Thymus (tissue), 11 donors: ENCODE measurements around the gene CROT. TPM values are rescaled to one million over a fixed set of nuclear protein-coding genes. Genes with fewer than 3 reads are reported as not detected.
"Not testable (repeated sequence)": the region's sequence is repeated elsewhere in the genome, so short reads cannot be mapped to it uniquely, and the experiment has no call there.

Experiments used
- DNase-seq, 9 donors: peaks; one replicate each; pipeline ENCODE4 v3.0.0-alpha.2; 2013; ENCODE audit warnings: low spot score in 9 of 9, low read depth in 6 of 9, missing footprints in 1 of 9
- H3K27ac ChIP-seq, 2 donors: one replicate each; pipeline ENCODE4 v1.5.1; 2013; ENCODE audit warnings: control low read depth in 1 of 2, low read depth in 1 of 2, low read length in 1 of 2, mild to moderate bottlenecking in 1 of 2, moderate library complexity in 1 of 2
- H3K27me3 ChIP-seq, 2 donors: one replicate each; pipeline ENCODE4 v1.5.1; 2013; ENCODE audit warnings: low read length in 1 of 2; ENCODE audit not compliant: control insufficient read depth in 2 of 2, insufficient read depth in 1 of 2
- H3K36me3 ChIP-seq, 2 donors: one replicate each; pipeline ENCODE4 v1.5.1; 2013; ENCODE audit warnings: low read length in 1 of 2, mild to moderate bottlenecking in 1 of 2, moderate library complexity in 1 of 2; ENCODE audit not compliant: control insufficient read depth in 2 of 2, insufficient read depth in 2 of 2
- H3K4me1 ChIP-seq, 2 donors: one replicate each; pipeline ENCODE4 v1.5.1; 2013; ENCODE audit warnings: low read length in 2 of 2; ENCODE audit not compliant: control insufficient read depth in 2 of 2, insufficient read depth in 2 of 2
- H3K4me3 ChIP-seq, 2 donors: one replicate each; pipeline ENCODE4 v1.5.1; 2013; ENCODE audit warnings: low read length in 2 of 2, control low read depth in 1 of 2, mild to moderate bottlenecking in 1 of 2
- H3K9me3 ChIP-seq, 2 donors: one replicate each; pipeline ENCODE4 v1.5.1; 2013; ENCODE audit warnings: low read length in 1 of 2, mild to moderate bottlenecking in 1 of 2; ENCODE audit not compliant: control insufficient read depth in 2 of 2, insufficient read depth in 1 of 2
- WGBS: extraction: QIAGEN DNeasy Blood & Tissue Kit; methylation state at CpG from one replicate; pipeline ENCODE4 v1.1.7; 2013; 5-methylcytosine and 5-hydroxymethylcytosine counted together
- polyA plus RNA-seq: library from polyadenylated mRNA; stranded (reverse); fragments of 200-250 nt; gene quantifications from one replicate; pipeline ENCODE4 v1.2.3, GENCODE V29; 2013
- total RNA-seq: library from RNA; stranded (reverse); fragments of 120-200 nt; gene quantifications from one replicate; pipeline ENCODE4 v1.2.4, GENCODE V29; 2013
- donor health status: healthy.

CROT gene
- total and polyA plus RNA-seq, 2 donors: 6.8 to 17.0 TPM

DNA sequence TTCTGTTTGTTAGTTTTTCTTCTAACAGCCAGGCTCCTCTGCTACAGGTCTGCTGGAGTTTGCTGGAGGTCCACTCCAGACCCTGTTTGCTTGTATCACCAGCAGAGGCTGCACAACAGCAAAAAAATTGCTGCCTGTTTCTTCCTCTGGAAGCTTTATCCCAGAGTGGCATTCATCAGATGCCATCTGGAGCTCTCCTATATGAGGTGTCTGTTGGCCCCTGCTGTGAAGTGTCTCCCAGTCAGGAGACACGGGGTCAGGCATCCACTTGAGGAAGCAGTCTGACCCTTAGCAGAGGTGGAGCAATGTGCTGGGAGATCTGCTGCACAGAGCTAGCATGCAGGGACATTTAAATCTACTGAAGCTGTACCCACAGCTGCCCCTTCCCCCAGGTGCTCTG lies 26.7 kb upstream of the CROT start:
- Histone ChIP-seq H3K36me3 (no peaks in the 10 kb centered on the region), H3K4me1 (peaks cover 0 to 3% of the 10 kb centered on the region in 2 donors), H3K27me3 (no peaks in the 10 kb centered on the region), H3K4me3 (no peak overlapping the region), H3K9me3 (no peaks in the 10 kb centered on the region), H3K27ac (peak overlapping the region in 1 of 2 donors; percentile 18)
- 77% methylated on average over 1 of the region's 1 CpG for WGBS
- DNase-seq: no peak

DNA sequence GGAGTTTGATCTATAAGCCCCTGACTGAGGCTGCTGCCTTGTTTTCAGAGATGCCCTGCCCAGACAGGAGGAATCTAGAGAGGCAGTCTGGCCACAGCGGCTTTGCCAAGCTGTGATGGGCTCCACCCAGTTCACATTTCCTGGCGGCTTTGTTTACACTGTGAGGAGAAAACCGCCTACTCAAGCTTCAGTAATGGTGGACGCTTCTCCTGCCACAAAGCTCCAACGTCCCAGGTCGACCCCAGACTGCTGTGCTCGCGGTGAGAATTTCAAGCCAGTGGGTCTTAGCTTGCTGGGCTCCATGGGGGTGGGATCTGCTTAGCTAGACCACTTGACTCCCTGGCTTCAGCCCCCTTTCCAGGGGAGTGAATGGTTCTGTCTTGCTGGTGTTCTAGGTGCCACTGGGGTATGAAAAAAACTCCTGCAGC lies 26.3 kb upstream of the CROT start:
- WGBS: 86% methylated on average over 8 of the region's 8 CpGs
- H3K27ac ChIP-seq: peak overlapping the region in 1 of 2 donors; percentile 18
- not testable (repeated sequence) for H3K4me3 ChIP-seq, H3K36me3 ChIP-seq, H3K4me1 ChIP-seq, H3K9me3 ChIP-seq, H3K27me3 ChIP-seq, DNase-seq

GRCh38 chr7:87322912-87323311 lies 22.6 kb upstream of the CROT start:
- H3K36me3 ChIP-seq: no peaks in the 10 kb centered on the region
- H3K9me3 ChIP-seq: peaks cover 0 to 2% of the 10 kb centered on the region in 2 donors
- no peaks in the 10 kb centered on the region for H3K27me3 ChIP-seq
- no peaks in the 10 kb centered on the region for H3K4me1 ChIP-seq
- no peak overlapping the region for H3K4me3 ChIP-seq
- no peak overlapping the region for H3K27ac ChIP-seq
- no peak for DNase-seq
- WGBS: 98% methylated on average over 1 of the region's 1 CpG

DNA sequence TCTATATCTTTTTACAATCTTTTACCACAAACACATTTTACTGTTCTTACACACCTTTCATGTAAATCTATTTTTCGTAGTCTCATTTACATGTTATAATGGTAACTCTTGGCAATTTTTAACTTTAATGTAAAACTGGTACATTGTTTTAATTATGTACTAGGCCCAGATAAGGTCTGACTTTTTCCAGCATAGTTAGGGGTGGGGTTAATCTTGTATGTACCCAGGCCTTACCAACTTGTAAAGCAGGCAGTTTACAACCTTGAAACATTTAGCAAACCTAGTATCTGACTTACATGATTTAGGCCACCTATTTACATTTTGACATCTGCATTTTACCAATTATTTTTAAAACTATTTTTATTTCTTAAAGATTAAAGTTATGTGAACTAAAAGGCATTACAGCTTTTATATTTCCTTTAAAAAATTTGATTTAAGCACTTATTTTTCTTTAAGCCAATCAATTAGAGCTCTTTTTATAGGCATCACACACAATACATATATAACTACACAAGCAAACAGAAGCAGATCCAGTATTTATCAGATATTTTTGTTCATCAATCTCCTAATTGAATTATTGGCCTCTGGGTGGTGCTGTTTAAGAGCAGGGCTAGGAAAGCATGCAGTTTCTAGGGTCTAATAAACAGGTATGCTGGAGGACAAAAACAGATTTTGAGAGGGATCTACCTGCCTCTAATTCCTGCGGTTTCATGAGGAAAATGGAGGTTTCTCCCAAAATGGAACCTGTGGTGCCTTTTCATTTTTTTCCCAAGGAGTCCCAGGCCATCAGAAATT lies 19.7 kb upstream of the CROT start:
- Histone ChIP-seq H3K36me3 (no peaks in the 10 kb centered on the region), H3K4me1 (no peaks in the 10 kb centered on the region), H3K27ac (no peak overlapping the region), H3K9me3 (peaks cover 1 to 16% of the 10 kb centered on the region in 2 donors), H3K4me3 (no peak overlapping the region), H3K27me3 (no peaks in the 10 kb centered on the region)
- WGBS: 98% methylated on average over 2 of the region's 2 CpGs
- no peak for DNase-seq

DNA sequence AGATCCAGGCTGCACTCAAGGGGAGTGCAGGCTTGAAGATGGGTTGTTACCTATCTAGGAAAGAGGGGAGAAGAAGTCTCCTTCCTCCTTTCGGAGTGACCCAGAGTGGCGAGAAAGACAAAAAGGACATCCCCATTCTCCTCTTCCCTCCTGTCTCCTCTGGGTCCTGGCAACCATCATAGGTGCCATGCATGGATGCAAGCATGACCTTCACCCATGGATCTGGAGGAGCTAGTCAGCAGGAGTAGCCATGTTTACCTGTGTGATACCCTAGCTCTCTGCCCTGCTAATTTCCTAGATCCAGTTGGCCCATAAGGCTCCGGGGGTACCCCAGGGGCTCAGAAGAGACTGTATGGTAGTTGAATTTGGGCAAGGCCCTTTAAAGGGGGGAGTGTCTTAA lies 17.2 kb upstream of the CROT start:
- no peaks in the 10 kb centered on the region for H3K27me3 ChIP-seq
- 97% methylated on average over 3 of the region's 3 CpGs for WGBS
- peak in 1 of 9 donors; percentile 29 for DNase-seq
- no peak overlapping the region for H3K4me3 ChIP-seq
- no peaks in the 10 kb centered on the region for H3K4me1 ChIP-seq
- no peaks in the 10 kb centered on the region for H3K36me3 ChIP-seq
- no peak overlapping the region for H3K27ac ChIP-seq
- peaks cover 1 to 16% of the 10 kb centered on the region in 2 donors for H3K9me3 ChIP-seq

DNA sequence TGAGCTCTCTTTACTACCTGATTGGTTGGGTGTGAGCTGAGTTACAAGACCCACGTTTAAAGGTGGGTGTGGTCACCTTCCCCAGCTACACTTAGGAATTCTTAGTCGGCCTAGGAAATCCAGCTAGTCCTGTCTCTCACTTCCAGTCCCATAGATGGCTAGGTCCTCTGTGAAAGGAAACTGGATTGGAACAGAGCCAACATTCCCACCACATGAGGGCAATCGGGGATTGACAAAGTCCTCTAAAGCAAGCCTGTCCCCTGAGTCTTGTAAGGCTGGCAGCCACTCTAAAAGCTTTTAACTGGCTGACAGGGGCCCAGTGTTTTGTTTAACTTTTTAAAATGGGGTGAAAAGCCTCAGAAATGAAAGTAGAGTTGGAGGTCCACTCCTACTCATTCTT lies 15.1 kb upstream of the CROT start:
- Histone ChIP-seq H3K4me3 (no peak overlapping the region), H3K27ac (no peak overlapping the region), H3K27me3 (no peaks in the 10 kb centered on the region), H3K36me3 (no peaks in the 10 kb centered on the region), H3K9me3 (peaks cover 1 to 16% of the 10 kb centered on the region in 2 donors), H3K4me1 (no peaks in the 10 kb centered on the region)
- no peak for DNase-seq
- 92% methylated on average over 3 of the region's 3 CpGs for WGBS

- H3K4me1 ChIP-seq: no peaks in the 10 kb centered on the region
- H3K4me3 ChIP-seq: no peak overlapping the region
- H3K27ac ChIP-seq: no peak overlapping the region
- no peaks in the 10 kb centered on the region for H3K27me3 ChIP-seq
- no peaks in the 10 kb centered on the region for H3K36me3 ChIP-seq
- H3K9me3 ChIP-seq: peaks cover 1 to 16% of the 10 kb centered on the region in 2 donors
- 57% methylated on average over 2 of the region's 2 CpGs for WGBS
- no peak for DNase-seq
These were observed 14.5 kb upstream of the CROT start for GRCh38 chr7:87330942-87331341.

DNA sequence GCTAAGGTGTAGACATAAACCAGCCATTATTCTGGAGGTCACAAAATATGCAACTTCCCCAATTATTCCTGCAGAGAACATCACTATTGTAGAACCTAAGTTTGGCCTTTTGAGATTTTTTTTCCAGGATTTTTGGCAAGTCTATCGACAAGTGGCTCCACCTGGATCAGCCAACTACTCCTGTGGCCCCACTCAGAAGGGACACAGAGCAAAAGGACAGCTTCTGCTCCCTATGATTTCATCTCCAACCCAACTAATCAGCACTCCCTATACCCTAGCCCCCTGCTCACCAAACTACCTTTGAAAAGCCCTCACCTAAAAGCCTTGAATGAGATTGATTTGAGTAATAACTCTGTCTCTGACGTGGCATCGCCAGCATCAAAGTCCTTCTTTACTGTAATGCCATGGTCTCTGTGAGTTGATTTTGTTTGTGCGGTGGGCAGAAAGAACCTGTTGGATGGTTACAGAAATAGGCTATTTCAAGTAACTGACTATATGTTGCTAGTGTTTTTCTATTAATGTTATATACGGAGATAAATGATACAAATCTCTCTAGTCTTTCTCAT lies 13.7 kb upstream of the CROT start:
- peaks cover 1 to 16% of the 10 kb centered on the region in 2 donors for H3K9me3 ChIP-seq
- H3K27me3 ChIP-seq: no peaks in the 10 kb centered on the region
- no peak for DNase-seq
- no peak overlapping the region for H3K4me3 ChIP-seq
- no peak overlapping the region for H3K27ac ChIP-seq
- WGBS: 97% methylated on average over 5 of the region's 5 CpGs
- H3K4me1 ChIP-seq: no peaks in the 10 kb centered on the region
- H3K36me3 ChIP-seq: no peaks in the 10 kb centered on the region

GRCh38 chr7:87332321-87332720 lies 13.1 kb upstream of the CROT start:
- Histone ChIP-seq H3K4me3 (no peak overlapping the region), H3K27me3 (no peaks in the 10 kb centered on the region), H3K9me3 (peaks cover 1 to 13% of the 10 kb centered on the region in 2 donors), H3K4me1 (no peaks in the 10 kb centered on the region), H3K27ac (no peak overlapping the region), H3K36me3 (no peaks in the 10 kb centered on the region)
- WGBS: 97% methylated on average over 2 of the region's 2 CpGs
- no peak for DNase-seq
